Measurements from ENCODE around the gene ESR2.

- TF ChIP-seq, protein P1, sequence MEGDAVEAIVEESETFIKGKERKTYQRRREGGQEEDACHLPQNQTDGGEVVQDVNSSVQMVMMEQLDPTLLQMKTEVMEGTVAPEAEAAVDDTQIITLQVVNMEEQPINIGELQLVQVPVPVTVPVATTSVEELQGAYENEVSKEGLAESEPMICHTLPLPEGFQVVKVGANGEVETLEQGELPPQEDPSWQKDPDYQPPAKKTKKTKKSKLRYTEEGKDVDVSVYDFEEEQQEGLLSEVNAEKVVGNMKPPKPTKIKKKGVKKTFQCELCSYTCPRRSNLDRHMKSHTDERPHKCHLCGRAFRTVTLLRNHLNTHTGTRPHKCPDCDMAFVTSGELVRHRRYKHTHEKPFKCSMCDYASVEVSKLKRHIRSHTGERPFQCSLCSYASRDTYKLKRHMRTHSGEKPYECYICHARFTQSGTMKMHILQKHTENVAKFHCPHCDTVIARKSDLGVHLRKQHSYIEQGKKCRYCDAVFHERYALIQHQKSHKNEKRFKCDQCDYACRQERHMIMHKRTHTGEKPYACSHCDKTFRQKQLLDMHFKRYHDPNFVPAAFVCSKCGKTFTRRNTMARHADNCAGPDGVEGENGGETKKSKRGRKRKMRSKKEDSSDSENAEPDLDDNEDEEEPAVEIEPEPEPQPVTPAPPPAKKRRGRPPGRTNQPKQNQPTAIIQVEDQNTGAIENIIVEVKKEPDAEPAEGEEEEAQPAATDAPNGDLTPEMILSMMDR (IDR thresholded peaks at IDR 0.05) = peak in 1 of 5 experiments; percentile 14
- TF ChIP-seq POLR2A (IDR thresholded peaks at IDR 0.05) (no peak), EP300 (IDR thresholded peaks at IDR 0.05) (no peak)
These were observed 43.9 kb upstream of the ESR2 start for GRCh38 chr14:64337888-64338615.
